ENCODE results near the gene EDRF1.

DNA sequence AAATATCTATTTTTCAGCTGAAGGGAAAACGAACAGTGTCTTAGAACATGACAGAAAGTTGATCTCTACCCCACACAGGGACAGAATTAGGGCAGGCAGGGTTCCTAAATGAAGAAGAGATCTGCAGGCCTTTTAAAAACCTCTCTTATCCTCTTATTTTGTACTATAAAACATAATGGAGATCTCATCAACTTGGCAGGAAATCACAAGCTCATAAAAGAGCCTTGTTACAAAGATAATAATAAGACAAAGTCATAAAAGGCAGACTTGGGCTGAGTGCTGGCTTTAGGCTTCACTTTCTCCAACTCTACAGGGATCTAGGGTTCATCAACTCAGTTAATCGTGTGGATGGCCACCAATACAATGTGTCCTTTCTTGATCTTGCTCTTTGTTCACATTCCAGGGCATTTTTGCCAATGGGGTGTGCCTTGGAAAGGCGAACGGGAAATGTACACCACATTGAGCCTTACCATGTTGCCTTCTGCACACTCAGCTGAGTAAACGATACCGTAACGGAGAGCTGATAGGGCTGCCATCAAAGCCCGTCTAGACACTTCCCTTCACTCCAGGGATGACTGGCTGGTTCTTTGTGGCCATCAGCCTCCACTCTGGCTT is 29.4 kb upstream of the EDRF1 start:
- TF ChIP-seq POLR2A (IDR thresholded peaks at IDR 0.05) (no peak), POLR2AphosphoS5 (IDR thresholded peaks at IDR 0.05) (no peak), EP300 (IDR thresholded peaks at IDR 0.05) (no peak)
- TF ChIP-seq, protein P1, sequence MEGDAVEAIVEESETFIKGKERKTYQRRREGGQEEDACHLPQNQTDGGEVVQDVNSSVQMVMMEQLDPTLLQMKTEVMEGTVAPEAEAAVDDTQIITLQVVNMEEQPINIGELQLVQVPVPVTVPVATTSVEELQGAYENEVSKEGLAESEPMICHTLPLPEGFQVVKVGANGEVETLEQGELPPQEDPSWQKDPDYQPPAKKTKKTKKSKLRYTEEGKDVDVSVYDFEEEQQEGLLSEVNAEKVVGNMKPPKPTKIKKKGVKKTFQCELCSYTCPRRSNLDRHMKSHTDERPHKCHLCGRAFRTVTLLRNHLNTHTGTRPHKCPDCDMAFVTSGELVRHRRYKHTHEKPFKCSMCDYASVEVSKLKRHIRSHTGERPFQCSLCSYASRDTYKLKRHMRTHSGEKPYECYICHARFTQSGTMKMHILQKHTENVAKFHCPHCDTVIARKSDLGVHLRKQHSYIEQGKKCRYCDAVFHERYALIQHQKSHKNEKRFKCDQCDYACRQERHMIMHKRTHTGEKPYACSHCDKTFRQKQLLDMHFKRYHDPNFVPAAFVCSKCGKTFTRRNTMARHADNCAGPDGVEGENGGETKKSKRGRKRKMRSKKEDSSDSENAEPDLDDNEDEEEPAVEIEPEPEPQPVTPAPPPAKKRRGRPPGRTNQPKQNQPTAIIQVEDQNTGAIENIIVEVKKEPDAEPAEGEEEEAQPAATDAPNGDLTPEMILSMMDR (IDR thresholded peaks at IDR 0.05) = no peak

All from upper lobe of left lung (tissue), 4 donors.